Erythroblast (primary cell): ENCODE measurements around the gene DLL1.

Experiments used
- DNase-seq, 2 experiments: peaks; one replicate each; lab custom pipeline; 2025; lab: John Stamatoyannopoulos, UW
- GATA1 ChIP-seq: IDR thresholded peaks from 2 replicates; pipeline ENCODE4 v1.6.1; 2011; ENCODE audit warnings: low read depth, mild to moderate bottlenecking, control low read depth, low read length, moderate library complexity
- POLR2A ChIP-seq: IDR thresholded peaks from 2 replicates; pipeline ENCODE4 v1.6.1; 2011; ENCODE audit warnings: mild to moderate bottlenecking, low read length

Gene DLL1

GRCh38 chr6:170305805-170306323 is 15.0 kb upstream of the DLL1 start:
- peak in 1 of 2 experiments; percentile 27 for DNase-seq
- TF ChIP-seq GATA1 (no peak), POLR2A (no peak)

- DNase-seq = no peak
- TF ChIP-seq POLR2A (no peak), GATA1 (no peak)
Observed at GRCh38 chr6:170301184-170301583, 10.3 kb upstream of the DLL1 start.

- no peak for TF ChIP-seq POLR2A
- TF ChIP-seq GATA1 = no peak
- no peak for DNase-seq
Observed at GRCh38 chr6:170298688-170299087, 7.8 kb upstream of the DLL1 start.

GRCh38 chr6:170297576-170298330 is 6.9 kb upstream of the DLL1 start:
- no peak for DNase-seq
- TF ChIP-seq POLR2A (no peak), GATA1 (no peak)

- TF ChIP-seq GATA1 = no peak
- no peak for TF ChIP-seq POLR2A
- no peak for DNase-seq
Observed at GRCh38 chr6:170296746-170297575, 6.1 kb upstream of the DLL1 start.

- DNase-seq = no peak
- TF ChIP-seq POLR2A (no peak), GATA1 (no peak)
Observed at GRCh38 chr6:170296423-170296745, 5.5 kb upstream of the DLL1 start.

- TF ChIP-seq GATA1 (no peak), POLR2A (no peak)
- DNase-seq = peak in 1 of 2 experiments; percentile 14
Observed at GRCh38 chr6:170295510-170296422, 4.9 kb upstream of the DLL1 start.

GRCh38 chr6:170294813-170295509 is 4.1 kb upstream of the DLL1 start:
- TF ChIP-seq POLR2A (no peak), GATA1 (no peak)
- no peak for DNase-seq

GRCh38 chr6:170294298-170294730 is 3.4 kb upstream of the DLL1 start:
- TF ChIP-seq POLR2A (no peak), GATA1 (no peak)
- DNase-seq = no peak

- no peak for DNase-seq
- TF ChIP-seq GATA1 = no peak
- no peak for TF ChIP-seq POLR2A
Observed at GRCh38 chr6:170293341-170294231, 2.7 kb upstream of the DLL1 start.

- DNase-seq = no peak
- no peak for TF ChIP-seq GATA1
- TF ChIP-seq POLR2A = no peak
Observed at GRCh38 chr6:170292407-170293158, 1.7 kb upstream of the DLL1 start.

GRCh38 chr6:170292111-170292406 is 1.2 kb upstream of the DLL1 start:
- no peak for DNase-seq
- TF ChIP-seq POLR2A = no peak
- no peak for TF ChIP-seq GATA1
